ENCODE data around the gene PAK4. TPM values are rescaled to one million over a fixed set of nuclear protein-coding genes. Genes with fewer than 3 reads are reported as not detected.

Gene PAK4
- total RNA-seq, 1 experiment from 2014 or later: 63.1 TPM

DNA sequence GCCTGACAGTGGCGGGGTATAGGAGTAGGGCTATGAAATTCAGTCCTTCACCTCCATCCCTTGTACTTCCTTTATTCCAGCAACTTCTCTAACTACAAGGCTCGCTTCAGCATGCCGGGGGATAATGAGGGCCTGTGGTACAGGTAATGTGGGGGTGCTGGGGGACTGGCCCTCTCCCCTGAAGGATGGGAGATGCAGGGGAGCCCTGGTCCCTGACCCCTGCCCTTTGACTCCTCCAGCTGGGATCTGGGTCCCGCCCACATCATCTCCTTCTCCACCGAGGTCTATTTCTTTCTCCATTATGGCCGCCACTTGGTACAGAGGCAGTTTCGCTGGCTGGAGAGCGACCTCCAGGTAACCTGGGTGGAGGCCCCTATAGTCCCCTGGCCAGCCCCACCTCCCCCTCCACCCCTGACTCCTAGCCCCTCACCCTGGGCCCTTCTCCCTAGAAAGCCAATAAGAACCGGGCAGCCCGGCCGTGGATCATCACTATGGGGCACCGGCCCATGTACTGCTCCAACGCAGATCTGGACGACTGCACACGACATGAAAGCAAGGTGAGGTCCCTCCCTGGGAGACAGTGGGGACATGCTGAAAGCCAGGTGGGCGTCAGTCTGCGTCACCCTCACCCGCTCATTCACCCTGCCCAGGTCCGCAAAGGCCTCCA lies 25.0 kb upstream of the PAK4 start:
- no peak overlapping the region for H2AK5ac ChIP-seq (ENCODE audit: insufficient read length, low read length)
- no peak overlapping the region for H4K91ac ChIP-seq (ENCODE audit: insufficient read length, low read depth, low read length)
- H4K20me1 ChIP-seq (ENCODE audit: control insufficient read depth, insufficient read depth, insufficient read length): no peaks in the 10 kb centered on the region
- H3T11ph ChIP-seq (ENCODE audit: low read length): no peak overlapping the region
- Mint-ChIP-seq H3K27me3 (ENCODE audit: low read depth) (peaks cover 16% of the 10 kb centered on the region), H3K4me1 (peaks cover under 1 to 1% of the 10 kb centered on the region in 2 experiments; a peak in 1 of 4 replicates), H3K9me3 (peaks cover 3 to 5% of the 10 kb centered on the region in 2 experiments; a peak in 3 of 5 replicates), H3K27ac (peak overlapping the region in 1 of 3 experiments; percentile 11; a peak in 1 of 7 replicates), H3K4me3 (no peak overlapping the region), H3K36me3 (ENCODE audit: insufficient read depth in 1 of 3, low read depth in 3 of 3) (no peaks in the 10 kb centered on the region; a peak in 4 of 7 replicates)
- no peak overlapping the region for H4K8ac ChIP-seq (replicated peaks; ENCODE audit: insufficient read length, low read depth, low read length)
- no peak overlapping the region for H2BK15ac ChIP-seq (ENCODE audit: low read depth, low read length)
- H3K27me3 ChIP-seq (ENCODE audit: insufficient read depth, low read length): no peaks in the 10 kb centered on the region
- H2BK20ac ChIP-seq (ENCODE audit: low read depth, low read length, poor library complexity, severe bottlenecking): no peak overlapping the region
- no peaks in the 10 kb centered on the region for H3K79me2 ChIP-seq (ENCODE audit: insufficient read depth, low read length)
- no peak overlapping the region for H3K14ac ChIP-seq (ENCODE audit: insufficient read depth, low read length)
- WGBS (ENCODE audit: extremely low coverage, insufficient read length, low lambda C conversion rate): no CpG with 5 or more reads among the region's 19 CpGs
- H3K4me1 ChIP-seq (ENCODE audit: insufficient read depth, low read length): no peaks in the 10 kb centered on the region
- TF ChIP-seq, protein P1, sequence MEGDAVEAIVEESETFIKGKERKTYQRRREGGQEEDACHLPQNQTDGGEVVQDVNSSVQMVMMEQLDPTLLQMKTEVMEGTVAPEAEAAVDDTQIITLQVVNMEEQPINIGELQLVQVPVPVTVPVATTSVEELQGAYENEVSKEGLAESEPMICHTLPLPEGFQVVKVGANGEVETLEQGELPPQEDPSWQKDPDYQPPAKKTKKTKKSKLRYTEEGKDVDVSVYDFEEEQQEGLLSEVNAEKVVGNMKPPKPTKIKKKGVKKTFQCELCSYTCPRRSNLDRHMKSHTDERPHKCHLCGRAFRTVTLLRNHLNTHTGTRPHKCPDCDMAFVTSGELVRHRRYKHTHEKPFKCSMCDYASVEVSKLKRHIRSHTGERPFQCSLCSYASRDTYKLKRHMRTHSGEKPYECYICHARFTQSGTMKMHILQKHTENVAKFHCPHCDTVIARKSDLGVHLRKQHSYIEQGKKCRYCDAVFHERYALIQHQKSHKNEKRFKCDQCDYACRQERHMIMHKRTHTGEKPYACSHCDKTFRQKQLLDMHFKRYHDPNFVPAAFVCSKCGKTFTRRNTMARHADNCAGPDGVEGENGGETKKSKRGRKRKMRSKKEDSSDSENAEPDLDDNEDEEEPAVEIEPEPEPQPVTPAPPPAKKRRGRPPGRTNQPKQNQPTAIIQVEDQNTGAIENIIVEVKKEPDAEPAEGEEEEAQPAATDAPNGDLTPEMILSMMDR (conservative IDR thresholded peaks at IDR 0.05): no peak
- H3K56ac ChIP-seq (ENCODE audit: insufficient read length, low read depth, low read length): no peak overlapping the region
- H3K27ac ChIP-seq (ENCODE audit: insufficient read length, low read depth, low read length): no peak overlapping the region
- H2AFZ ChIP-seq (ENCODE audit: low read length): no peak overlapping the region
- H2BK120ac ChIP-seq (ENCODE audit: low read depth, low read length, poor library complexity, severe bottlenecking): no peak overlapping the region
- no peak overlapping the region for H4K5ac ChIP-seq (ENCODE audit: insufficient read length, low read depth, low read length)
- DNase-seq: no peak
- H3K9ac ChIP-seq (ENCODE audit: extremely low read depth, insufficient read length, low read length): no peak overlapping the region
- H2BK5ac ChIP-seq (ENCODE audit: insufficient read length, low read length): no peak overlapping the region
- H2BK12ac ChIP-seq (ENCODE audit: insufficient read length, low read depth, low read length): no peak overlapping the region
- H3K23me2 ChIP-seq (ENCODE audit: insufficient read length, low read depth, low read length, poor library complexity, severe bottlenecking): peaks cover 2% of the 10 kb centered on the region
- H3K9me3 ChIP-seq (ENCODE audit: control insufficient read depth, low read depth, low read length): no peaks in the 10 kb centered on the region
- no peaks in the 10 kb centered on the region for H3K79me1 ChIP-seq (ENCODE audit: insufficient read depth, low read depth, low read length, poor library complexity, severe bottlenecking)
- no peak overlapping the region for H3K18ac ChIP-seq (ENCODE audit: insufficient read length, low read depth, low read length)
- no peak overlapping the region for H3K4me2 ChIP-seq (ENCODE audit: insufficient read depth, insufficient read length, low read length)
- H3K23ac ChIP-seq (ENCODE audit: insufficient read length, low read depth, low read length): no peak overlapping the region
- no peak overlapping the region for H3K4ac ChIP-seq (ENCODE audit: low read depth, low read length)

All from H9 (cell line).